ENCODE measurements around the gene LARGE1.

LARGE1 gene

DNA sequence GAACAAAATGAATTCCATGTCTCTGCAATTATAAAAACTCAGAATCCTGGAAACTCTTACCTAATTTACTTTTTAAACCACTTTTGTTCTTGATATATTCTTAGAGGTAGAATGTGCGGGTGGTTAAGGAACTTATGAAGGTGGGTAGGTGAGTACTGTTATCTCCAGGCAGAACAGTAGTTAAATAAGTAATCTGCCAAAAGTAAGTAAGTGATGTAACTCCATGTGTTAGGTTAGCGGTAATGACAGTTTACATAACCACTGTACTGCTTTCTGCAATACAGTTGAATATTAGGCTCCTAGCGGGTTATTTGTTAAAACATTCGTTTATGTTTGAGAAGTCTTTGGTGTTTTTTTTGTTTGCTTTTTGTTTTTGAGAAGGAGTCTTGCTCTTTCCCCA lies 7.1 kb downstream of the LARGE1 start:
- no peak for DNase-seq

- no peak for DNase-seq
Observed at GRCh38 chr22:33909911-33910310, 10.4 kb downstream of the LARGE1 start.

- DNase-seq: no peak
Observed at GRCh38 chr22:33909075-33909458, 11.2 kb downstream of the LARGE1 start.

GRCh38 chr22:33908171-33909074 lies 11.9 kb downstream of the LARGE1 start:
- DNase-seq: no peak

DNA sequence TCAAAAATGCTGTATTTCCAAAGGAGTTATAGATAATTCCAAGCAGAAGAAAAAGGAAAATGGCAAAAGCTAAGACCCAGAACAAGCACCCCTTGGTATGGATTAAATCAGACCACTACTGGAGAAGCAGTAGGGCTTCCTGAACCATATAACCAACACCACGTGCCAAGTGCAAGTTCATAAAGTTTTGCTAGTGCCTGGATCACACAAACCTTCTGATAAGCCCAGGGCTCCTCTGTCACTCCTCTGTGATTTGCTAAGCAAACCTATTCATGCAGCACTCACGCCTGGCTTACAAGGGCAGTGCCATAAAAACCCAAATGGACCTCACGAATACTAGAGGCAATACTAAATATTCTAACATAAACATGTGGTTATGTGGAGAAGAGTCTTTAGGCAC lies 13.3 kb downstream of the LARGE1 start:
- no peak for DNase-seq

- DNase-seq: no peak
Observed at GRCh38 chr22:33906475-33906874, 13.8 kb downstream of the LARGE1 start.

- no peak for DNase-seq
Observed at GRCh38 chr22:33903012-33903411, 17.3 kb downstream of the LARGE1 start.

DNA sequence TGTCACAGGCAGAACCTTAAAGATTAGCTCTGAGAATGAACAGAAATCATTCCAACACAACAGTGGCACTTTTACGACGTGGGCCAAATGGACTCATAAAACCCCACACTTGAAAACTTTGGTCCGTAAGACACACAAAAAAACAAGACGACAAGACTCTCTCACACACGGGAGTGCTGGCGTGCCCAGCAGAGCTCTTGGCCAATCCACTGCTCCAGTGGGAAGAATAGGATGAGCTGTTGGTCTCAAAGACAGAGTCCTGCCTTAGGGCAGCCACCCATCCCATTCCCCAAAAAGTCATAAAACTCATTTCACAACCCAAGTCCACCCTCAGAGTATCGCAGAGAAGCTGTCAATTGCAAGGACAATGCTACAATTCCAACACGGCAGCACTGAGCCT lies 18.2 kb downstream of the LARGE1 start:
- no peak for DNase-seq

DNA sequence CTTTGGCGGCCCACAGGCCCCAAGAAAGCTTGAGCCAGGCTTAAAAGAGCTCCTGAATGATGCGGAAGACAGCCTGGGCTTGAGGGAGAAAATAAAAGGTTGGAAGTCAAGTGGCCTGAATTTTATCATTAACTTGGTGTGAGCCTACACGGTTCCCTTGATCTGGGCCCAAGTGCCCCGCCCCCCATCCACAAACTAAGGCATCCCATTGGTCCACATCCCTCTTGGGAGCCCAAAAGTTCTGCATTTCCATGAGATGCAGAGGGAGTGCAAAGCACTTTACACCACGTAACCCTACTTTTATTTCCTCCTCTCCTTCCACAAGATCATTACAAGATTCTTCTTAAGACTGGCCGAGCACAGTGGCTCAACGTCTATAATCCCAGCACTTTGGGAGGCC lies 22.2 kb downstream of the LARGE1 start:
- no peak for DNase-seq

GRCh38 chr22:33897448-33897835 lies 22.8 kb downstream of the LARGE1 start:
- DNase-seq: no peak

DNA sequence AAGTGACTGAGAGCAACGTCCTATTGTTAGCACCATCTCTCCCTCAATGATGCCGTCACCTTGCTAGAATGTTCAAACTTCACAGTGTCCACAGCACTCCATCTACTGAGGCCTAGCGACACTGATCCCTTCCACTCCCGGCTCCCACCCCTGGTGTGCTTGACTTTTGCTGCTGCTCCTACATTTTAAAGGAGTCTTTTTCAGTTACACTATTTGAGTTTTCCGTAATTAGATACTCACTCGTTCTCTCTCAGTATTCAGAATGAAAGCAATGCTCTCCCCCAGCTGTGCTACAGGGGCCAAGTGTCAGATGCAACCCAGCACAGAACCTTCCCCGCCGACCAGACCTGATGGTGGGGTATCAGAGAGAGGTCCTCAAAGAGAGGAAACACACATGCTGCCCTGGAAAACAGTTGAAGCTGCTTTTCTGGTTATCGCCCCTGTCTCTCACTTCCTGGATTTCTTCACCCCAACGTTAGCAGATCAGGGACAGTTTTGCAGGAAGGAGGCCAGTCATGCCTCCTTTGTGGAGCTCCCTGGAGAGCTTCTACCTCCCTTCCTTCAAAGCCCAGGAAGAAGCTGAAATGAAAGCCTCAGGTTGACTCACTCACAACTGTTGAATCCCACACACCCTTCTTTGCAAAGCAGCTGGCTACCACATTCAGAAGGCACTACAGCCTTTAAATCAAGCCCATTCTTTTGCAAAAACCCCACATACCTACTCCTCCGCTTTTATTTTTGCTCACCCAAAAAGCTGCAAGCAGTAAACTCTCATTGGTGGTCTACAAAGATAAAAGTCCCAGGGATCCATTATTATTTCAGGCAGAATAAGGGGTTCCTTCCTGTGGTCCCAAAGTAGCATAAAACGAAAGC lies 23.5 kb downstream of the LARGE1 start:
- no peak for DNase-seq

GRCh38 chr22:33896154-33896553 lies 24.1 kb downstream of the LARGE1 start:
- no peak for DNase-seq

DNA sequence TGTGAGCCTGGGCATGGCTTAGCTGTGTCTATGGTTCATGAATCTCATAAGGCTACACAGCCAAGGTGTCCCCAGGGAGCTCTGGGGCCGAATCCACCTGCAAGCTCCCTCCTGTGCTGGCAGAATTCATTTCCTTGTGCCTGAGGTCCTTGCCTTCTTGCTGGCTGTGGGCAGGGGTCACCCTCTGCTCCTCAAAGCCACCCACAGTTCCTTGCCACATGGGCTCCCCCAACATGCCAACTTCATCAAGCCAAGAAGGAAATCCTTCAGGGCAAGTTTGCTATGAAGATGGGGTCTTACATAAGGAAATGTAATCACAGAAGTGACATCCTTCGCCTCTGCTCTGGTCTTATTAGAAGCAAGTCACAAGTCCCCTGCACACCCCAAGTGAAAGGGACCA lies 24.8 kb downstream of the LARGE1 start:
- DNase-seq: no peak

- DNase-seq: no peak
Observed at GRCh38 chr22:33894515-33894914, 25.8 kb downstream of the LARGE1 start.

DNA sequence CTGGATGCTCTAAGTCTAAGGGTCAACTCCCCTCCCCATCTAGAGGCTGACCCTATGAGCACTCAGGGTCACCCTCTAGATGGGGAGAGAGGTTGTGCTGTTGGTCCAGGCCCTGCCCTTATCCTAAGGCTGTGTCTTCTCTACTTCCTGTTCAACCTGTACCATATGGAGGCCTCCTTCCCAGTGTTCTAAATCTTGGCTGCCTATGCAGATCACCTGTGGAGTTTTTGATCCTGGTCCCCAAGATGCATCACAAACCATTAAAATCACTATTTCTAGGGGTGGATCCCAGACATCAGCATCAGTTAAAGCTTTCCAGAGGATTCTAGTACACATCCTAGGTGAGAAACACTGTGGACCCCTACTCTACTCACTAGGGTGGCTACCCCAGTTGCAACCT lies 26.2 kb downstream of the LARGE1 start:
- DNase-seq: no peak

DNA sequence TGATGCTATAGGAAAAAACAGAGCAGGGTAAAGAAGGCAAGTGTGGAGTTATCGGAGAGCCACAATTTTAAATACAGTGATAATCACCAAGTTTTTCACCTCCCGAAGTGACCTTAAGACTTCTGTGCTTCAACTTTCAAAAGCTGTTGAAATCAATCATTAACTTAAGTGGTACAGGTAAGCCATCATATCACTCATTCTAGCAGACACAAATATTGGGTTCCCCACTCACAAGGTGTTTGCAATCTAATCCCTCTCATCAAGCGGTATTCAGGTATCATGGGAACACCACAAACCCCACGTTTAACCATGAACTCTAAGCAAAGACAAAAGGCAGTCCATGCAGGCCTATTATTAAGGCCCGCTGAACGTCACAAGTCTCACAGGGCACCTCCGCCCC lies 26.8 kb downstream of the LARGE1 start:
- no peak for DNase-seq

DNA sequence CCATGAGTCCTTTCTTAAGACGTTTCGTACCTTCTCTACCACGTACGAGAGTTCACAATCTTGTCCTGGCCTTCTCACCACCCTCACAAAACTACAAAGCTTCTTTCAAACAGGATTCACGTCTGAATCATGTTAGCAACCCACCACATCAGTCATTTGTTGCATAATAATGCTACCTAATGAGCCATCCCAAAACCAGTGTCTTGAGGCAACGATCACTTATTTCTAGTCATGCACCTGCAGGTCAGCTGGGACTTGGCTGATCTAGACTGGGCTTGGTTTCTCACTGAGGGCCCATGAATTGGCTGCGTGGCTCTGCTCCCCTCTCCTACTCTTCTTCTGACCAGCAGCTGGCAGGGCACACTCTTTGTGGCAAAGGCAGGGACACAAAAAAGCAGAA lies 28.3 kb downstream of the LARGE1 start:
- no peak for DNase-seq

DNA sequence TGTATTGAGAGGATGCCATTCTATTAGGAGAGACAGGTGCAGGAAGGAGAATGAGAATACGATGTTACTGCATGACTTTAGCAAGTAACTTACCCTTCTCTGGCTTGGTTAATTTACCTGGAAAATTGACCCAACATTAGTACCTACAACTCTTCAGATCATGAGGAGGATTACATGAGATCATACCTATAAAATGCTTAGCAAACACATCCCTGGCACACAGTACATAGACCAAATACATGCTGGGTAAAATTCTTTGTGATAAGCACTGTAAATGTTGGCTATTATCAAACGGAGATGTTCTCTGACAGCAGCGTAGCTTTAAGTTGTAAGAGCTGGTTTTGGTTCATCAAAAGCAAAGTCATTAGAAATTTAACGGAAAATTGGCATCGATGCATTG lies 28.8 kb downstream of the LARGE1 start:
- no peak for DNase-seq

- DNase-seq: no peak
Observed at GRCh38 chr22:33889748-33890147, 30.5 kb downstream of the LARGE1 start.

GRCh38 chr22:33888821-33889220 lies 31.5 kb downstream of the LARGE1 start:
- DNase-seq: no peak

DNA sequence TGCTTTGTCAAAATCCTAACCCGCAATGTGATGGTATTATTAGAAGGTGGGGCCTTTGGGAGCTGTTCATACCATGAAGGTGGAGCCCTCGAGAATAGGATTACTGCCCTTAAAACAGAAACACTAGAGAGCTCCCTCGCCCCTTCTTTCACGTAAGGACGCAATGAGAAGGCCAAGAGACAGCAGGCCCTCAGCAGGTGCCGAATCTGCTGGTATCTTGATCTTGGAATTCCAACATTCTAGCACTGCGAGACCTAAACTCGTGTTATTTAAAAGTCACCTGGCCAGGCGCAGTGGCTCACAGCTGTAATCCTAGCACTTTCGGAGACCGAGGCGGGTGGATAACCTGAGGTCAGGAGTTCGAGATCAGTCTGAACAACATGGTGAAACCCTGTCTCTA lies 33.1 kb downstream of the LARGE1 start:
- DNase-seq: no peak

- DNase-seq: no peak
Observed at GRCh38 chr22:33886696-33887095, 33.6 kb downstream of the LARGE1 start.

DNA sequence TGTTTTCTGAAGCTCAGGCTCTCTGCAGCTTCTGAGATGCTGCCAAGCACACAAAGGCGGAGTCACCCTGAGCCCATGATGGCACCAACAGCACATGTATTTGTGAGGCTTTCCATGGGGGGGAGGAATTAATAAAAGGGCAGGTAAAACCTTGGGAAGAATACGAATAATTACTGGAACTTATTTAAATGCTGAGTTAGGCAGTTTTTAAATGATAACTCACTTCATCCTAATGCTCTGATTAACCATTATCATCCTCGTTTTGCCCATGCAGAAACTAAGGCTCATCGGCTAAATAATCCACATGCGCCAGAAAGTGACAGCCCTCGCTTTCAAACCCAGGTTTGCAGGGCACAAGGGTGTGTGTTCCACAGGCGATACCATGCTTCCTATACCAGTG lies 35.4 kb downstream of the LARGE1 start:
- DNase-seq: no peak

All from NCI-H2107 (cell line).